ENCODE measurements around the gene RPL11. TPM values are rescaled to one million over a fixed set of nuclear protein-coding genes. Genes with fewer than 3 reads are reported as not detected.
A peak's percentile ranks its signal among the peaks of the same experiment; 100 is the strongest.
"Not testable (repeated sequence)": the region's sequence is repeated elsewhere in the genome, so short reads cannot be mapped to it uniquely, and the experiment has no call there.

RPL11 gene
- polyA plus RNA-seq, 10 donors = 2,591 to 3,347 (median 2,960) TPM

- DNase-seq = no peak
Measured at GRCh38 chr1:23720256-23720995, 28.8 kb downstream of the RPL11 start.

- DNase-seq = no peak
Measured at GRCh38 chr1:23722652-23723051, 31.0 kb downstream of the RPL11 start.

- DNase-seq = no peak
Measured at GRCh38 chr1:23726686-23727085, 35.1 kb downstream of the RPL11 start.

- DNase-seq = no peak
Measured at GRCh38 chr1:23727362-23727811, 35.8 kb downstream of the RPL11 start.

GRCh38 chr1:23732363-23733224 lies 41.0 kb downstream of the RPL11 start:
- no peak for DNase-seq

GRCh38 chr1:23733281-23733680 lies 41.7 kb downstream of the RPL11 start:
- DNase-seq = not testable (repeated sequence)

- DNase-seq = no peak
Measured at GRCh38 chr1:23736437-23737134, 45.0 kb downstream of the RPL11 start.

- no peak for DNase-seq
Measured at GRCh38 chr1:23741609-23742008, 50.0 kb downstream of the RPL11 start.

GRCh38 chr1:23742670-23743286 lies 51.2 kb downstream of the RPL11 start:
- no peak for DNase-seq

GRCh38 chr1:23743287-23744152 lies 51.9 kb downstream of the RPL11 start, which contains the start of gene ELOA:
TSS of gene ELOA (plus strand) at chr1:23743471. CDS start at chr1:23743504, 33 bp downstream.
- DNase-seq = peak; percentile 71 to 93 (median 83)

- DNase-seq = no peak
Measured at GRCh38 chr1:23745515-23745914, 53.9 kb downstream of the RPL11 start.

Other genes with a start within 250 kb of the RPL11 start
- gene ASAP3, start 207.6 kb upstream of the RPL11 start, polyA plus RNA-seq (ENCODE audit: insufficient read length in 10 of 10) = 10 to 100 TPM; 47.0 to 72.7 (median 52.6) TPM
- 1 to 10 TPM; 3.1 to 6.2 (median 4.3) TPM for gene E2F2, start 160.6 kb upstream of the RPL11 start, polyA plus RNA-seq (ENCODE audit: insufficient read length in 10 of 10)
- 10 to 100 TPM; 37.3 to 88.9 (median 60.3) TPM for gene ID3, start 132.3 kb upstream of the RPL11 start, polyA plus RNA-seq (ENCODE audit: insufficient read length in 10 of 10)
- 10 to 100 TPM; 24.3 to 34.9 (median 29.2) TPM for gene ELOA, start 51.7 kb downstream of the RPL11 start, polyA plus RNA-seq (ENCODE audit: insufficient read length in 10 of 10)
- 10 to 100 TPM; 34.6 to 43.7 (median 37.8) TPM for gene PITHD1, start 86.6 kb downstream of the RPL11 start, polyA plus RNA-seq (ENCODE audit: insufficient read length in 10 of 10)
- 10 to 100 TPM; 26.3 to 43.4 (median 30.5) TPM for gene LYPLA2, start 99.3 kb downstream of the RPL11 start, polyA plus RNA-seq (ENCODE audit: insufficient read length in 10 of 10)
- gene GALE, start 108.9 kb downstream of the RPL11 start, polyA plus RNA-seq (ENCODE audit: insufficient read length in 10 of 10) = 10 to 100 TPM; 16.1 to 23.6 (median 19.9) TPM
- gene HMGCL, start 133.6 kb downstream of the RPL11 start, polyA plus RNA-seq (ENCODE audit: insufficient read length in 10 of 10) = 10 to 100 TPM; 19.3 to 24.5 (median 22.9) TPM
- gene FUCA1, start 176.5 kb downstream of the RPL11 start, polyA plus RNA-seq (ENCODE audit: insufficient read length in 10 of 10) = 10 to 100 TPM; 11.2 to 20.8 (median 14.0) TPM
- gene CNR2, start 221.6 kb downstream of the RPL11 start, polyA plus RNA-seq (ENCODE audit: insufficient read length in 10 of 10) = under 1 TPM in 9 of 10 donors, not detected in 1; 0.03 to 0.18 (median 0.06) TPM